IMR-90 (cell line): Measurements from ENCODE around the gene HSPB9. TPM values are rescaled to one million over a fixed set of nuclear protein-coding genes. Genes with fewer than 3 reads are reported as not detected.

Experiments
- ATAC-seq: fragments of 200-7000 bp; cut with Tn5 transposase; 2 replicates; pipeline ENCODE4 v1.9.1; 2020; ENCODE audit warnings: low read depth, mild to moderate bottlenecking, moderate library complexity
- BruUV-seq: library from RNA; stranded (reverse); fragments of 400-500 nt; replicated peaks from 2 replicates; lab custom pipeline; 2021; lab: Mats Ljungman, UMichigan
- CTCF ChIA-PET: fragments of 300-600 bp; formaldehyde crosslinking; extraction: SDS; loops from one replicate; lab custom pipeline; 2021; ENCODE audit warnings: antibody characterized with exemption; lab: Yijun Ruan, JAX
- POLR2A ChIA-PET: fragments of 300-600 bp; sonication (Branson Sonifier 250); formaldehyde crosslinking; loops from one replicate; lab custom pipeline; 2022; ENCODE audit warnings: antibody characterized with exemption; ENCODE audit not compliant: unreplicated experiment; lab: Charles Lee
- DNase-seq: peaks from one replicate; pipeline ENCODE4 v3.0.0; 2013
- H2AFZ ChIP-seq: replicated peaks from 2 replicates; pipeline ENCODE3; 2013; ENCODE audit warnings: low read length, mild to moderate bottlenecking; ENCODE audit not compliant: poor library complexity
- H2AK5ac ChIP-seq: 2 replicates; pipeline ENCODE4 v1.6.1; 2013; ENCODE audit warnings: low read depth, low read length, inconsistent platforms
- H2AK9ac ChIP-seq: replicated peaks from 2 replicates; pipeline ENCODE3; 2013; ENCODE audit warnings: mild to moderate bottlenecking, low read depth, low read length, moderate library complexity; ENCODE audit not compliant: poor library complexity
- H2BK120ac ChIP-seq: 2 replicates; pipeline ENCODE4 v1.6.1; 2013; ENCODE audit warnings: low read depth, low read length, inconsistent platforms
- H2BK15ac ChIP-seq: 3 replicates; pipeline ENCODE4 v1.6.1; 2013; ENCODE audit warnings: low read depth, low read length, inconsistent platforms
- H2BK20ac ChIP-seq: 2 replicates; pipeline ENCODE4 v1.6.1; 2013; ENCODE audit warnings: low read depth, mild to moderate bottlenecking, inconsistent platforms, low read length, moderate library complexity
- H2BK5ac ChIP-seq: 2 replicates; pipeline ENCODE4 v1.6.1; 2013; ENCODE audit warnings: mild to moderate bottlenecking, low read depth, low read length, inconsistent platforms; ENCODE audit not compliant: poor library complexity, severe bottlenecking
- H3K14ac ChIP-seq: replicated peaks from 2 replicates; pipeline ENCODE4 v1.6.1; 2013; ENCODE audit warnings: low read depth, low read length, inconsistent platforms
- H3K18ac ChIP-seq: 2 replicates; pipeline ENCODE4 v1.6.1; 2013; ENCODE audit warnings: low read depth, low read length, control low read depth
- H3K23ac ChIP-seq: 2 replicates; pipeline ENCODE4 v1.6.1; 2013; ENCODE audit warnings: low read depth, low read length, inconsistent platforms
- H3K27ac ChIP-seq: 2 replicates; pipeline ENCODE4 v1.5.1; 2013; ENCODE audit warnings: mild to moderate bottlenecking, control low read depth, low read length; ENCODE audit not compliant: insufficient read depth
- H3K27me3 ChIP-seq: 2 replicates; pipeline ENCODE4 v1.6.1; 2013; ENCODE audit warnings: low read length; ENCODE audit not compliant: control insufficient read depth, insufficient read depth
- H3K36me3 ChIP-seq: 2 replicates; pipeline ENCODE4 v1.6.1; 2013; ENCODE audit warnings: low read length, mixed read lengths; ENCODE audit not compliant: control insufficient read depth, insufficient read depth
- H3K4ac ChIP-seq: 2 replicates; pipeline ENCODE4 v1.6.1; 2013; ENCODE audit warnings: low read depth, low read length, inconsistent platforms
- H3K4me1 ChIP-seq: 2 replicates; pipeline ENCODE4 v1.6.1; 2013; ENCODE audit warnings: low read length, mixed read lengths; ENCODE audit not compliant: control insufficient read depth, insufficient read depth
- H3K4me2 ChIP-seq: 2 replicates; pipeline ENCODE4 v1.6.1; 2013; ENCODE audit warnings: low read depth, mild to moderate bottlenecking, control low read depth, low read length, moderate library complexity
- H3K4me3 ChIP-seq: 2 replicates; pipeline ENCODE4 v1.5.1; 2013; ENCODE audit warnings: low read depth, mild to moderate bottlenecking, control low read depth, low read length, moderate library complexity; ENCODE audit not compliant: insufficient read depth
- H3K56ac ChIP-seq: 2 replicates; pipeline ENCODE4 v1.6.1; 2013; ENCODE audit warnings: low read length, inconsistent platforms; ENCODE audit not compliant: insufficient read depth; ENCODE audit errors: extremely low read depth
- H3K79me1 ChIP-seq, 2 experiments: 2 replicates each; pipeline ENCODE4 v1.6.1; 2013; ENCODE audit warnings: low read length in 2 of 2, inconsistent platforms in 1 of 2, low read depth in 1 of 2
- H3K9ac ChIP-seq: 2 replicates; pipeline ENCODE4 v1.6.1; 2013; ENCODE audit warnings: low read depth, low read length, control low read depth
- H3K9me1 ChIP-seq: 2 replicates; pipeline ENCODE4 v1.6.1; 2013; ENCODE audit warnings: low read length, inconsistent platforms; ENCODE audit not compliant: insufficient read depth
- H3K9me3 ChIP-seq: 2 replicates; pipeline ENCODE4 v1.6.1; 2013; ENCODE audit warnings: low read length; ENCODE audit not compliant: control insufficient read depth, insufficient read depth
- H4K20me1 ChIP-seq: 2 replicates; pipeline ENCODE4 v1.6.1; 2013; ENCODE audit warnings: low read length, inconsistent platforms; ENCODE audit not compliant: insufficient read depth
- H4K5ac ChIP-seq: 2 replicates; pipeline ENCODE4 v1.6.1; 2013; ENCODE audit warnings: mild to moderate bottlenecking, low read depth, low read length, control low read depth
- H4K8ac ChIP-seq, 2 experiments: 2 replicates each; pipeline ENCODE4 v1.6.1; 2013; ENCODE audit warnings: low read depth in 2 of 2, low read length in 2 of 2, control low read depth in 1 of 2, inconsistent platforms in 1 of 2
- H4K91ac ChIP-seq: 2 replicates; pipeline ENCODE4 v1.6.1; 2013; ENCODE audit warnings: low read depth, low read length, inconsistent platforms; ENCODE audit not compliant: insufficient read depth
- MXI1 ChIP-seq: IDR thresholded peaks from 2 replicates; pipeline ENCODE4 v1.6.1; 2012; ENCODE audit warnings: low read depth, mild to moderate bottlenecking, low read length, moderate library complexity, borderline replicate concordance
- WGBS, 2 experiments: methylation state at CpG; one replicate each; pipeline versions ENCODE4 v1.1.5 to v1.1.7; 2013; ENCODE audit warnings: missing lambda C conversion rate in 2 of 2; ENCODE audit not compliant: insufficient read length in 1 of 2; ENCODE audit errors: extremely low coverage in 2 of 2; 5-methylcytosine and 5-hydroxymethylcytosine counted together
- dilution Hi-C: fragments of 300-500 bp; cut with HindIII; formaldehyde crosslinking; loops from one replicate; pipeline ENCODE4 v1.14.3; 2018; ENCODE audit warnings: low sequenced_read_pairs; ENCODE audit not compliant: unreplicated experiment
- in situ Hi-C: fragments of 300-500 bp; cut with MboI; formaldehyde crosslinking; loops from 3 replicates; pipeline ENCODE4 v1.14.3; 2019; ENCODE audit warnings: low sequenced_read_pairs, inconsistent platforms, mixed read lengths
- intact Hi-C: fragments of 100-400 bp; cut with micrococcal nuclease; formaldehyde crosslinking; loops from 2 replicates; pipeline ENCODE4 v1.10.0; 2022
- polyA plus RNA-seq, 3 experiments: library from polyadenylated mRNA; depleted of rRNA; stranded (reverse); fragments of >200 nt; gene quantifications; 2 replicates each; pipeline ENCODE4 v1.2.3, GENCODE V29; 2012; ENCODE audit warnings: low replicate concordance in 1 of 3
- total RNA-seq: library from RNA; depleted of rRNA; stranded (reverse); fragments of >200 nt; gene quantifications from 2 replicates; pipeline ENCODE4 v1.2.3, GENCODE V29; 2012
- TF ChIP-seq, protein P1 (sequence below): conservative IDR thresholded peaks from 2 replicates; pipeline ENCODE4 v1.5.1; 2012; ENCODE audit warnings: mild to moderate bottlenecking, low read depth, low read length, improper control_type of control experiment
- TF ChIP-seq, protein P2 (sequence below): fragments of 150-350 bp; IDR thresholded peaks from 2 replicates; pipeline ENCODE4 v1.6.1; 2017; ENCODE audit warnings: mild to moderate bottlenecking, antibody characterized with exemption, low read length, low read depth

The HSPB9 gene
- total and polyA plus RNA-seq, 2 of the 4 experiments (the other 2 are of a cell fraction): not detected

DNA sequence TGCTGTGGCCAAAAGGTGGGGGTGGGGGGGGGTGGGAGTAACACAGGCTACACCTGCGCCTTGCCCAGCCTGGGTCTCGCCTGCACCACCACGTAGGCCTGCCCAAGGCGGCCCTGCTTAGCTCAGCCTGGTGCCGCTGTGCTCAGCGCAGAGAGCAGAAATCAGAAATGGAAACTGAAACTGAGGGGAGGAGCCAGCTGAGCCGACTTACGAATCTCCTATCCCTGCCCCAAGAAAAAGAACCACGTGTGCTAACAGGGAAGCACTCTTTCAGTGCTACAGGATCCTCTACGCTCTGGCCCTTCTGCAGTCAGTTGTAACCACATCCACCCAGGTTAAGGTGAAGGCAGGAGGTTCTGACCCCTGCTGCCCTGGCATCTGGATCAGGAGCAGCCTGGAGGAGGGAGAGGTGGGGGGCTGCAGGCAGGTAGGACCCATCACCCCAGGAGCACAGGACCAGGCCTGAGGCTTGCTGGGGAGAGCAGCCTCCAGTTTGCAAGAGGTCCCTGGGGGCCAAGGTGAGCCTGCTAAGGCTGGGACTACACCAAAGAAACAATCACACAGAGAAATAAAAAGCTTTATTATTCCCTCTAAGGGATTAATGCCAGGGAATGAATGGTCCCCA, 9.9 kb upstream of the HSPB9 start, which contains the start of gene DHX58:
Gene DHX58 (minus strand): TSS at position 163 of the 625 bp plus-strand sequence. CDS start 822 bp downstream, outside the sequence.
- Histone ChIP-seq H3K4ac (peak within 1 kb of the TSS; percentile 93), H3K9ac (peak within 1 kb of the TSS; percentile 47), H2BK120ac (peak within 1 kb of the TSS; percentile 65), H3K4me2 (peak within 1 kb of the TSS; percentile 68), H3K9me3 (no peaks in the 10 kb centered on the region), H3K79me1 (no peaks in the 10 kb centered on the region), H3K14ac (peak within 1 kb of the TSS; percentile 87), H2AK9ac (peak within 1 kb of the TSS; percentile 97), H4K8ac (peak within 1 kb of the TSS; percentile 83 to 97), H2AFZ (peak within 1 kb of the TSS; percentile 90), H3K23ac (peak within 1 kb of the TSS; percentile 52; the same call in 1 of the 2 replicates), H4K5ac (peak within 1 kb of the TSS; percentile 81), H2BK15ac (no peak within 1 kb of the TSS), H2BK5ac (peak within 1 kb of the TSS; percentile 36), H3K36me3 (peaks cover 16% of the 10 kb centered on the region; the same call in 1 of the 2 replicates), H4K91ac (peak within 1 kb of the TSS; percentile 88), H2BK20ac (peak within 1 kb of the TSS; percentile 26; the same call in 1 of the 2 replicates), H3K27me3 (no peaks in the 10 kb centered on the region), H3K4me3 (peak within 1 kb of the TSS; percentile 37), H4K20me1 (no peaks in the 10 kb centered on the region; the same call in 1 of the 2 replicates), H3K27ac (peak within 1 kb of the TSS; percentile 53), H3K4me1 (peaks cover 4% of the 10 kb centered on the region; the same call in 1 of the 2 replicates), H3K56ac (no peak within 1 kb of the TSS), H3K9me1 (0 out of 2 replicates have a peak, but pooled peaks cover 4% of the 10 kb centered on the region), H2AK5ac (peak within 1 kb of the TSS; percentile 82), H3K18ac (peak within 1 kb of the TSS; percentile 52; the same call in 1 of the 2 replicates)
- peak; percentile 83 for ATAC-seq
- BruUV-seq: no TSS peak
- WGBS, 2 experiments: 26% methylated on average over 5 of the region's 10 CpGs; no CpG with 5 or more reads in 1 of the 2 experiments
- ChIA-PET POLR2A (no interaction called here), CTCF (interaction anchor here (1.3 kb wide), 1 partner anchor 87 kb away, joined by 3 read pairs; no protein-coding TSS in a partner anchor)
- in situ Hi-C loops (loop anchor here (5.0 kb wide), 2 partner anchors 85 to 145 kb away; partner anchors contain the start of gene CNP), intact Hi-C loops (no loop called here), dilution Hi-C loops (no loop called here)
- peak; percentile 76; the same call in 1 of the 2 replicates for TF ChIP-seq MXI1
- TF ChIP-seq, protein P1, sequence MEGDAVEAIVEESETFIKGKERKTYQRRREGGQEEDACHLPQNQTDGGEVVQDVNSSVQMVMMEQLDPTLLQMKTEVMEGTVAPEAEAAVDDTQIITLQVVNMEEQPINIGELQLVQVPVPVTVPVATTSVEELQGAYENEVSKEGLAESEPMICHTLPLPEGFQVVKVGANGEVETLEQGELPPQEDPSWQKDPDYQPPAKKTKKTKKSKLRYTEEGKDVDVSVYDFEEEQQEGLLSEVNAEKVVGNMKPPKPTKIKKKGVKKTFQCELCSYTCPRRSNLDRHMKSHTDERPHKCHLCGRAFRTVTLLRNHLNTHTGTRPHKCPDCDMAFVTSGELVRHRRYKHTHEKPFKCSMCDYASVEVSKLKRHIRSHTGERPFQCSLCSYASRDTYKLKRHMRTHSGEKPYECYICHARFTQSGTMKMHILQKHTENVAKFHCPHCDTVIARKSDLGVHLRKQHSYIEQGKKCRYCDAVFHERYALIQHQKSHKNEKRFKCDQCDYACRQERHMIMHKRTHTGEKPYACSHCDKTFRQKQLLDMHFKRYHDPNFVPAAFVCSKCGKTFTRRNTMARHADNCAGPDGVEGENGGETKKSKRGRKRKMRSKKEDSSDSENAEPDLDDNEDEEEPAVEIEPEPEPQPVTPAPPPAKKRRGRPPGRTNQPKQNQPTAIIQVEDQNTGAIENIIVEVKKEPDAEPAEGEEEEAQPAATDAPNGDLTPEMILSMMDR: no peak
- TF ChIP-seq, protein P2, sequence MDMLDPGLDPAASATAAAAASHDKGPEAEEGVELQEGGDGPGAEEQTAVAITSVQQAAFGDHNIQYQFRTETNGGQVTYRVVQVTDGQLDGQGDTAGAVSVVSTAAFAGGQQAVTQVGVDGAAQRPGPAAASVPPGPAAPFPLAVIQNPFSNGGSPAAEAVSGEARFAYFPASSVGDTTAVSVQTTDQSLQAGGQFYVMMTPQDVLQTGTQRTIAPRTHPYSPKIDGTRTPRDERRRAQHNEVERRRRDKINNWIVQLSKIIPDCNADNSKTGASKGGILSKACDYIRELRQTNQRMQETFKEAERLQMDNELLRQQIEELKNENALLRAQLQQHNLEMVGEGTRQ: peak; percentile 89
- peak; percentile 80 for DNase-seq
